Fibroblast of lung (primary cell): ENCODE measurements around the gene CELSR2. TPM values are rescaled to one million over a fixed set of nuclear protein-coding genes. Genes with fewer than 3 reads are reported as not detected.
A peak's percentile ranks its signal among the peaks of the same experiment; 100 is the strongest.

Experiments
- DNase-seq, 2 donors: peaks; one replicate each; pipeline versions ENCODE4 v3.0.0 to v3.0.0-alpha.2; 2010; ENCODE audit warnings: low read depth in 2 of 2
- H2AFZ ChIP-seq: 2 replicates; pipeline ENCODE4 v1.5.1; 2012; ENCODE audit warnings: low read length, control low read depth, inconsistent platforms
- H3K27ac ChIP-seq: 2 replicates; pipeline ENCODE4 v1.5.1; 2011; ENCODE audit warnings: low read length, control low read depth; ENCODE audit not compliant: insufficient read depth
- H3K27me3 ChIP-seq: 2 replicates; pipeline ENCODE4 v1.5.1; 2011; ENCODE audit warnings: mild to moderate bottlenecking, low read length; ENCODE audit not compliant: control insufficient read depth, insufficient read depth
- H3K36me3 ChIP-seq: 2 replicates; pipeline ENCODE4 v1.5.1; 2011; ENCODE audit warnings: low read length; ENCODE audit not compliant: control insufficient read depth, insufficient read depth
- H3K4me1 ChIP-seq: 2 replicates; pipeline ENCODE4 v1.5.1; 2011; ENCODE audit warnings: low read length; ENCODE audit not compliant: control insufficient read depth, insufficient read depth; ENCODE audit errors: extremely low read depth
- H3K4me2 ChIP-seq: 2 replicates; pipeline ENCODE4 v1.5.1; 2011; ENCODE audit warnings: low read length, control low read depth; ENCODE audit not compliant: insufficient read depth; ENCODE audit errors: extremely low read depth
- H3K4me3 ChIP-seq, 4 experiments: fragments of 200-600 bp in 1 of 4; sonication (generic) in 1 of 4; replicated peaks in 1 of 4; 2 replicates each; pipeline ENCODE4 v1.5.1; 2011 to 2016; ENCODE audit warnings: low read length in 4 of 4, low read depth in 3 of 4, mild to moderate bottlenecking in 3 of 4, control low read depth in 2 of 4, inconsistent platforms in 1 of 4, mixed read lengths in 1 of 4; ENCODE audit not compliant: insufficient read depth in 1 of 4; ENCODE audit errors: control extremely low read depth in 1 of 4
- H3K79me2 ChIP-seq: 2 replicates; pipeline ENCODE4 v1.5.1; 2012; ENCODE audit warnings: mild to moderate bottlenecking, low read length, inconsistent platforms; ENCODE audit not compliant: control insufficient read depth, insufficient read depth
- H3K9ac ChIP-seq: 2 replicates; pipeline ENCODE4 v1.5.1; 2011; ENCODE audit warnings: mild to moderate bottlenecking, low read length, control low read depth; ENCODE audit not compliant: insufficient read depth
- H3K9me3 ChIP-seq: 2 replicates; pipeline ENCODE4 v1.5.1; 2012; ENCODE audit warnings: low read depth, low read length; ENCODE audit not compliant: control insufficient read depth, insufficient read depth
- H4K20me1 ChIP-seq: 2 replicates; pipeline ENCODE4 v1.5.1; 2011; ENCODE audit warnings: low read length; ENCODE audit not compliant: control insufficient read depth, insufficient read depth; ENCODE audit errors: extremely low read depth
- CTCF ChIP-seq, 2 donors: IDR thresholded peaks in 1 of 2; conservative IDR thresholded peaks in 1 of 2; 1 replicate in 1 of 2; 2 replicates in 1 of 2; pipeline ENCODE4 v1.5.1; 2011 to 2012; ENCODE audit warnings: low read length in 2 of 2, control low read depth in 1 of 2, inconsistent platforms in 1 of 2, low read depth in 1 of 2, mild to moderate bottlenecking in 1 of 2
- EZH2 ChIP-seq: IDR thresholded peaks from 2 replicates; pipeline ENCODE4 v1.5.1; 2012; ENCODE audit warnings: low read length, control low read depth, mild to moderate bottlenecking; ENCODE audit errors: missing control alignments
- polyA plus RNA-seq, 2 donors: library from polyadenylated mRNA; depleted of rRNA in 1 of 2; stranded (reverse) in 1 of 2; unstranded in 1 of 2; fragments of >200 nt; gene quantifications; 2 replicates each; pipeline ENCODE4 v1.2.1, GENCODE V29; 2011 to 2012; ENCODE audit warnings: missing spikeins in 1 of 2
- total RNA-seq: library from RNA; depleted of rRNA; stranded (reverse); fragments of >200 nt; gene quantifications from 2 replicates; pipeline ENCODE4 v1.2.1, GENCODE V29; 2014

The CELSR2 gene
- total and polyA plus RNA-seq, 2 donors (not counting 1 experiment from before 2014, with no cell fraction given), result 0.67 to 3.5 TPM

- no peak for TF ChIP-seq EZH2
- TF ChIP-seq CTCF (conservative IDR thresholded peaks at IDR 0.05 in 1 of 2, IDR thresholded peaks at IDR 0.05 in 1 of 2; ENCODE audit: low read depth in 1 of 2, low read length in 2 of 2), result peak; percentile 57 to 65
- no peaks in the 10 kb centered on the region for H3K27me3 ChIP-seq
- H4K20me1 ChIP-seq, result no peaks in the 10 kb centered on the region
- no peak overlapping the region for H3K27ac ChIP-seq
- H3K9ac ChIP-seq, result no peak overlapping the region
- H3K4me3 ChIP-seq, result no peak overlapping the region
- H3K79me2 ChIP-seq, result no peaks in the 10 kb centered on the region
- H3K4me1 ChIP-seq, result peaks cover 18% of the 10 kb centered on the region
- H3K36me3 ChIP-seq, result peaks cover 25% of the 10 kb centered on the region
- H2AFZ ChIP-seq, result no peak overlapping the region
- DNase-seq, result peak; percentile 42 to 55
- H3K9me3 ChIP-seq, result no peaks in the 10 kb centered on the region
- no peak overlapping the region for H3K4me2 ChIP-seq
Measured at GRCh38 chr1:109239409-109240068, 9.8 kb upstream of the CELSR2 start.

DNA sequence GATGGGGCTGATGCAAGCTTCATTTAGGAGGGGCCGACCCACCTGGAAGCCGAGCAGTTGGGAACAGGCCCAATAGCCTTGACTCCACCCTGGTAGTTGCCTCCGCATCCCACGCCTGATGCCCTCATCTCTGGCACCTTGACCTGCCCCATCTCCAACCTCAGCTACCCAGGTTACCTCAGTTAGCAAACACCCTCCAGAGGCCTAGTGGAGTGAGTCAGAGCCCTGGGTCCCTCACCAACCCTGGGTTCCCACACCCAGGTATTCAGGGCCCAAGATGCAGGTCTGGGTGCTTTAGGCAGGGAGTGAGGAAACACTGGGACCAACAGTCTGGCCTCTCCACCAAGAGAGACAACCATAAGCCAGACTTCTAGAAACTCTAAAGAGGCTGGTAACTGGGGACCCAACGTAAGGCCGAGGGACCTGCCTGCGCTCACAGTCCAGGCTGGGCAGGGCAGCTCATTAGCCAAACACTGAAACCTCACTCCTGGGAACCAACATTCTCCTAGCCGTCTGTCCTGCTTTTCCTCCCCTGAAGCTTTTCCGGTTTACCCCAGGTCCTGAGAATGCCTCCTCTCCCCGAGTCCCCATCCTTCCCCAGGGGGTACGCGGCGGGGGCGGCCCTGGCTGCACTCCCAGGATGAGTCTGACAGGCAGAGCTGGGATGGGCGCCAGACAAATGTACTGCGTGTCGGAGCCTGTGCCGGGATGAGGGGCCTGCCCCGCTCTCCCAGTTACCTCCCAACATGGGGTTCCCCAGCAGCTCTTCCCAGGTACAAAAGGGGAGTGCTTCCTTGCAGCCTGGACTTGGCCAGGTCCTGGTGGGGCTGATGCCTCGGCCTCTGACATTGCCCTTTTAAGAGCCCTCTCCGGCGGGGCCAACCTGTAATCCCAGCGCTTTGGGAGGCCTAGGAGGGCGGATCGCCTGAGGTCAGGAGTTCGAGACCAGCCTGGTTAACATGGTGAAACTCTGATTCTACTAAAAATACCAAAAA lies 8.9 kb upstream of the CELSR2 start:
- H3K4me2 ChIP-seq, result peak overlapping the region; percentile 37
- no peak overlapping the region for H3K9ac ChIP-seq
- H3K4me3 ChIP-seq, result no peak overlapping the region

More for the DNA sequence above, 8.9 kb upstream of the CELSR2 start:
- peaks cover 22% of the 10 kb centered on the region for H3K36me3 ChIP-seq
- no peaks in the 10 kb centered on the region for H3K9me3 ChIP-seq
- H2AFZ ChIP-seq, result no peak overlapping the region
- H3K4me1 ChIP-seq, result peaks cover 18% of the 10 kb centered on the region
- DNase-seq, result peak; percentile 54 to 70
- no peaks in the 10 kb centered on the region for H3K79me2 ChIP-seq
- no peaks in the 10 kb centered on the region for H3K27me3 ChIP-seq
- no peak for TF ChIP-seq EZH2
- TF ChIP-seq CTCF (conservative IDR thresholded peaks at IDR 0.05 in 1 of 2, IDR thresholded peaks at IDR 0.05 in 1 of 2; ENCODE audit: low read depth in 1 of 2, low read length in 2 of 2), result no peak
- no peak overlapping the region for H3K27ac ChIP-seq
- no peaks in the 10 kb centered on the region for H4K20me1 ChIP-seq
